Measurements from ENCODE around the gene PTGES2.

The PTGES2 gene

DNA sequence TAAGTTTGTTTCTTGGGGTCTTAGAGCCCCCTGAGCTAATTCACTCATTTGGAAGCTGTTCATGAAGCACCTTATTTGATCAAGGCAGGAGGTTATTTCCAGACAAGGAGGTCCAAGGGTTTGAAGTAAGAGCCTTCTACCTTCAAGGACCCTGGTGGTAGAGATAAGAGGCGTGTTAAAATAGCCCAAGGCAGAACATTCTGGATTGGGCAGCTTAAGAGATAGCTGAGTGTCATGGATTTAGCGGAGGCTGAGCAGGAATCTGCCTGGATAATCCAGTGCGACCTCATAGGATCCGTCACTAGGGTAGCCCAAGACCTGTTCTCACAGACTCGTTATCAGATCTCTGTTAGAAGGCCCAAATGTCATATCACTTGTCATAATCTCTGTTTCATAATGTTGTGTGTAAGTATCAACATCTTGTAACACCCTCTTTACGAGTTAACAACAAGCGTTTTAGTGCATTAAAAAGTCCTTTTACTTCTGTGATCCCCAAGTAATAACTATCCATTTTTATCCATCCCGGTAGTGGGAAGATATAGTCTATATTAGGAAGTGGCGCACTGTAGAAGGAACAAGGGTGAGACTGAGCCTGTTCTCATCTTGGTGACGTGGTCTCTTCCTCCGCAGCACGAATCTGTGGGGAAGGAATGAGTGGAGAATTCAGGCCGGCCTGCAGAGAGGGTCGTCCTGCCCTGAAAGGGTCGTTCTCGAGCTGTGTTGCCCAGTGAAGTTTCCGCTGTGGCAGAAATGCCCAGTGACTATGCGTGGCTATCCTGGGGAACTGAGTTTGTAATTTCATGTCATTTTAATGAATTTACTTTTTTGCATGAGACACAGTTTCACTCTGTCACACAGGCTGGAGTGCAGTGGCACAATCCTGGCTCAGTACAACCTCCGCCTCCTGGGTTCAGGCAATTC, 30.7 kb downstream of the PTGES2 start:
- Histone ChIP-seq H3K27ac (peak overlapping the region in 17 of 21 experiments; percentile 2 to 98 (median 87)), H3K4me3 (no peak overlapping the region)

DNA sequence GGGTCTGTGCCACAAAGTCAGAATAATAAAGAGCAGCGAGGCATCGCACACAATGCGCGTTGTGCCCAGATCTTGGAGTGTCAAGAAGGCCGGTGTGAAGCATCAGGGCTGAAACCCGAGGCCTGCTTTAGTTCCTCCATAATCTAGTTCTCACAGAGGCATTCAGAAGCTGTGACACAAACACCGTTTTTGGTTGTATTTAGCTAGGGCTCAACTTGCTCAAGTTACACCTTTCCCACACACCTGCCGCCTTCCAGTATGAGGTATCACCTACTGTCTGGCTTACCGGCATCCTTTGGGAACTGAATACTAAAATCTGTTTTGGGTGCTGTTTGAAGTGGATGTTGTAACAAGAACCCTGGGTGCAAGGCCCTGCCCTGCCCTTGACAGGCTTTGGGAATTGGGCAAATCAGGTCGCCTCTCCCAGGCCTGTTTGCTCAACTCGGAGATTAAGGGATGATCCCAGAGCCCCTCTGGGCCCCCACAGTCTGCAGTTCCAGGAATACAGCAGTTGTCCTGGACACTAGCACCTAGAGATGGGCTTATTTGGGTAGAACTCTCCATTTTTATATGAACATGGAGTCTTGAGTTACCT, 32.5 kb downstream of the PTGES2 start:
- Histone ChIP-seq H3K4me3 (no peak overlapping the region), H3K27ac (peak overlapping the region in 20 of 21 experiments; percentile 3 to 92 (median 83))

DNA sequence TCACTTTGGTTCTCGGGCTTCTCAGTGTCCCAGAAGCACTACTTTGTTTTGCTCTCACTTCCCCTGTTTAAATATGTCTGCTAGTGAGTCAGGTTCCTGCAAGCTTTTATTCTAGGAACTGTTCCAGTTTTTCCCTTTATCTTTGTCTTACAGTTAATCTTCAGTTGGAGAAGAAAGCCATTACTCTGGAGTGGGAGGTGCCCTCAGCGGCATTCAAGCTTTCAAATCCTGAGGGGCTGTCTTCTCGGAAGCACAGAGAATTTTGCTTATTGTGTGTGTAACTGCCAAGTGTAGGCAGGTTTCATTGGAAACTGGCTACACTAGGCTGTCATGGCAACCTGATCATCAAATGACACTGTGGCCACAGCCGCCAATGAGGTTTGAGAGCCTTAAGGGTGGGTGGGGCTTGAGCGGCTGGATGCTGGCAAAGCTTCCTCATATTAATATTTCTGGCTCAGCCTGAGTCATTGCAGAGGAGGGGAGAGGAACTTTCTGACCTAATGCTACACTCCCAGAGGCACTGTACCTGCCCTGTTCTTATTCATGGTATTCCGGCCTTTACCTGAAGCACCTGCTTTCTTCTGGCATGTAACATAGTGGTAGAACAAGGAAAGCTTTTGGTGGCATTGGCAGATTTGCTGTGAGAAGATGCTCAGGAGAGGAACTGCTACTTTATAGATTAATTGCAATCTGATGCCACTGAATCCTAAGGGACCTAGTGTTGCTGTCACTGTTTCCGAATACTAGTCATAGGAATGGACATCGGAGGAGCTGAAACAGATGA, 33.2 kb downstream of the PTGES2 start:
- Histone ChIP-seq H3K27ac (peak overlapping the region; percentile 47 to 92 (median 85)), H3K4me3 (no peak overlapping the region)

DNA sequence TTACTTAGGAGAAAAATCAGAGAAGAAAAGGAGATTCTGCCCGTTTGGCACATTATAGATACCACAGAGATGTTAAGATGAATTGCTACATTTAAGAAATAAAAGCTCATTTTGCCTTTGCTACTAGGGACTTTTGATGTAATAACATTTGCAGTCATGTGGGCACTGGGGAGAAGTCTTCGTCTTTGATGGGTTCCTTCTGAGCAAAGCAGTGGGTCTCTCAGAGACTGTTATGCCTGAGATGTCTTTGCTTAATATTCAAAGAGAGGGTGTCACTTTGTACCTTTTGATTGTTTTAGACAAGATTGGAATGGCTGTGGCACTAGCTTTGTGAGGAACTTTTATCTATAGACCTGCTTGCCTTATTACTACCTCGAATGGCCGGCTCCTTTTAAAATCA, 34.5 kb downstream of the PTGES2 start:
- H3K27ac ChIP-seq = peak overlapping the region in 19 of 21 experiments; percentile 47 to 92 (median 86)
- H3K4me3 ChIP-seq = no peak overlapping the region

DNA sequence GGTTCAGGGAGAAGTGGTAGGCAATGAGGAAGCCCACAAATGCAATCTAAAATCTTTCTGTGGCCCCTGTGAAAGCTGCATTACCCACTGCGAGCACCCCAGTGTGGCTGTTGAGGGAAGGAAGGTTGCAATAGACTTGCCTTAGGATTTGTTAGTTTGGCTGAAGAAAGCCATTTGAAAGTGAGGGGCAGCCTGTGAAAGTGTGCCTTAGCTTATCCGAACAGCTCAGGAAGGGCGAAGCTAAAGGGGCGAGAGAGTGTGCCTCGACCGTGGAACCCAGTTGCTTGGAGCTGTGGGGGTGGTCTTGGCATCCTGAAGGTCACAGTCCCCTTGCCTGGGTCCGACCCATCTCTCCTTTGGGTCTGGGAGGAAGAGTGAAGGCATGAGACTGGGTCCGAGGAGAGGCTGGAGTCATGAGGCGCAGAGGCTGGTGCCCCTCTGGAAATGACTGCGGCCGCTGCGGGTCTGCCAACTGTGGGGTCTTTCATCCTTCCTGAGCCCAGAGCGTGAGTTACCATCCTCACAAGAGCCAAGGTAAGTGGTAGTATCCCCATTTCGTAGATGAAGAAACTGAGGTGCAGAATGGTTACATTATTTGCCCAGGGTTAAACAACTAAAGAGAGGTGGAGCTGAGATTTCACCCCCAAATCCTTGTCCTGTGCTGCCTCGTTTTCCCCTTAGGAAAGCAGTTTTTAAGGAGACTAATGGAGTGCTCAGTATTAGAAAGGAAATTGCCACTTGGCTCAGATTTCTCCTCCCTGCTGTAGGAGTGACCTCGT, 35.1 kb downstream of the PTGES2 start:
- Histone ChIP-seq H3K4me3 (no peak overlapping the region), H3K27ac (peak overlapping the region in 13 of 21 experiments; percentile 21 to 92 (median 89))

DNA sequence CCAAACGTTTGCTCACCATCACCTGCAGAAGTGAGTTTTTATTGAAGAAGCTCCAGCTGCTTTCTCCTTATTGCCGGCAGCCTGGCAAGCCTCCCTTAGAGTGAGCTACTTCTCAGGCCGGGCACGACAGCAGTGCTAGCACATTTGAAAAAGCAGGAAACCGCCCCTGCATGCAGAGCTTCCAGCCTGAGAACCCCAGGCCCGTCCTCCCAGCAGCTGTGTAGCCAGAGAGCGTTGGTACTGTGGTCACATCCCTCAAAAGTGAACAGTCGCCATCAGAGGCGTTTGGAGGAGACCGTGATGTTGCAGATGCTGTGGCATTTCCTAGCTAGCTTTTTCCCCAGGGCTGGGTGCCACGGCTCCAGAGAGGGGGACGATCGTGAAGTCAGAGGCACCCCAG, 36.0 kb downstream of the PTGES2 start:
- H3K27ac ChIP-seq = peak overlapping the region in 5 of 21 experiments; percentile 21 to 92 (median 89)
- no peak overlapping the region for H3K4me3 ChIP-seq

DNA sequence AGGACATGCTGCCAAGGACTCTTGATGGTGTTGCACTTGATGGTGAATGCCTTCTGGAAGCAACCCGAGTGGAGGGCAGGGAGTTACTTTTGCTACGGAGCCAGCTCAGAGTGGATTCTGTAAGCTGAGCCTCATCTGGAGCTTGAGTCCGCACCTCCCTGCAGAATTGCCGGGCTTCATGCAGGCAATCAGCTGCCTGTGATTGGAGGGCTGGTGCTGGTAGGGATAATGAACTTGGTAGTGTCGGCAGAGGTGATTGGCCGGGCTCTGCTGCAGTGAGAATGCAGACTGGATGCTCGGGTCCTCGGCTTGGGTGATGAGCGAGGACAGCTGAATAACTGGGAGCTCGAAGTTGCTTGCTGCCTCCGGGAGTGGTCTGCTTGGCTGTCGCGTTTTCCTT, 36.4 kb downstream of the PTGES2 start:
- no peak overlapping the region for H3K4me3 ChIP-seq
- H3K27ac ChIP-seq = peak overlapping the region in 1 of 21 experiments; percentile 35

DNA sequence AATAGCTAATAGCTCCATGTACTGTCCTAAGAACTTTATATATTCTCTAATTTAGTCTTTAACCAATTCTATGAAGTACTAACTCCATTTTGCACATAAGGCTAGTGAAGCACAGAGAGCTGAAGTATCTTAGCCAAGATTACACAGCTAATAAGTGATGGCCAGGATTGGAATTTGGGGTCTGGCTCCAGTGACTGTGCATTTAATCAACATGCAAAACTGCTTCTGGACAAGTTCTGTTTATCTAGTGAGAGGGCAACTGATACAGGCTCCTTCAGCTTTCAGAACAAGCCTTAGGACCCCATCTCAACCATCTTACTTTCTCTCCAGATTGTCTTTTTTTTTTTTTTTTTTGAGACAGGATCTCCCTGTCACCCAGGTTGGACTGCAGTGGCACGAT, 38.2 kb downstream of the PTGES2 start:
- H3K27ac ChIP-seq = no peak overlapping the region
- no peak overlapping the region for H3K4me3 ChIP-seq

DNA sequence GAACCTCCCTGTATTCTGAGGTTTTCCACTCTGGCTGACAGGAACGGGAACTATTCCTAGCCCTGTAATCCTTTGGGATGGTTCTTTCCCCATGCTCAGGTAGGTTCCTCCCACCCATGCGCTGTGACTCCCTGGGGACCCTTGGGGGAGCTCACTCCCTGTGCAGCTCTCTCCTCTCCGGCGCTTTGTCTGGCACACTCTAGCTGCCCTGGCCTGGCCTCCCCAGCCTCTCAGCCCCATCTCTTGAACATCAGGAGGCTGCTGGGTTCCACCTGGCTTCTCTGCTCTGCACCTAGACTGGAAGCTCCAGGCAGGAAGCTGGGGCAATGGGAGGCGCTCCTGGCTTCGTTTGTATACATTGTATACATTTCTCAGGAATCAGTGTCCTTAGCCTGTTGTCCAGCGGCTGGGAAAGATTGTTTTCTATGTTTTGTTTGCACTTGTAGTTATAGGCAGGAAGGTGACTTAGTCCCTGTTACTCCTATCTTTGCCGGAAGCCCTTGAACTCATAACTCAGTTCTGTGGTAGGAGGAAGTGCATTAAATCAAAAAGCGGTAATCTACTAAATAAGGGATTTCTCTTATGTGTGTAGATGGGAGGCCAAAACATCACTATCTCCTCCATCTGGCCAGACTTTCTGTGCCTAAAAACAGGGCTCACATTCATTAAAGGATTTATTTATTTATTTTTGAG, 39.1 kb downstream of the PTGES2 start:
- Histone ChIP-seq H3K4me3 (no peak overlapping the region), H3K27ac (peak overlapping the region in 2 of 21 experiments; percentile 5 to 29)

DNA sequence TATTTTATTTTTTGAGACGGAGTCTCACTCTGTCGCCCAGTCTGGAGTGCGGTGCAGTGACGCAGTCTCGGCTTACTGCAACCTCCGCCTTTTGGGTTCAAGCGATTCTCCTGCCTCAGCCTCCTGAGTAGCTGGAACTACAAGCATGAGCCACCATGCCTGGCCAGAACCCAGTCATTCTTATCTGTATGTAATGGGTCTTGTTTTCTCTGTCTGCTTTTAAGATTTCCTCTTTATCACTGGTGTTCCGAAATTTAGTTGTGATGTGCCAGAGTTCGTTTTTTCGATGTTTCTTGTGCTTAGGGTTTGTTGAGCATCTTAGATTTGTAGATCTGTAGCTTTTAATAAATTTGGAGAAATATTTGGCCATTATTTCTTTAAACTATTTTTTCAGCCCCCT, 40.3 kb downstream of the PTGES2 start:
- no peak overlapping the region for H3K27ac ChIP-seq

DNA sequence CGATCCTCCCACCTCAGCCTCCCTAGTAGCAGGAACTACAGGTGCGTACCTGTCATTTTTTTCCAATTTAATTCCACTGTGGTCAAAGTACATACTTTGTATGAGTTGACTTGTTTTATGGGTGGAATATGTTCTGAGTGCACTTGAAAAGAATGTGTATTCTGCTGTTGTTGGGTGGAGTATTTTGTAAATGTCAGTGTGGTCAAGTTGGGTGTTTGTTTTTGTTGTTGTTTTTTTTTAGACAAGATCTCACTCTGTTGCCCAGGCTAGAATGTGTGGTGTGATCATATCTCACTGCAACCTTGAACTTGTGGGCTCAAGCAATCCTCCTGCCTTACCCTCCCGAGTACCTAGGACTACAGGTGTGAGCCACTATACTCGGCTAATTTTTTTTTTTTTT, 41.6 kb downstream of the PTGES2 start:
- no peak overlapping the region for H3K27ac ChIP-seq
- no peak overlapping the region for H3K4me3 ChIP-seq

More for the DNA sequence above, 40.3 kb downstream of the PTGES2 start:
- H3K4me3 ChIP-seq = no peak overlapping the region

DNA sequence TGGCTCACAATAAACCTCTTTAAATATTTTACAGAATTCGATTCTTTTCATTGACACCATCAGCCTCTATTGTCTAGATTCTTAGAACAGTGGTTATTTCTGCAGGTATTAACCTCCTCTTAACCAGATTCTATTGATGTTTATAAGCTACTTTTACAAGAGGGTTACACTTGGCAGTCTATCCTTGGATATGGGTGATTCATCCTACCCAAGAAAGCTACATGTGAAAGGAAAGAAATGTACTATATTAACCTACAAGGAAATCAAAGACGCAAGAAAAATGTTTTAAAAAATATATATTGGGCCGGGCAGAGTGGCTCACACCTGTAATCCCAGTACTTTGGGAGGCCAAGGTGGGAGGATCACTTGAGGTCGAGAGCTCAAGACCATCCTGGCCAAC, 42.8 kb downstream of the PTGES2 start:
- H3K4me3 ChIP-seq = no peak overlapping the region
- no peak overlapping the region for H3K27ac ChIP-seq

DNA sequence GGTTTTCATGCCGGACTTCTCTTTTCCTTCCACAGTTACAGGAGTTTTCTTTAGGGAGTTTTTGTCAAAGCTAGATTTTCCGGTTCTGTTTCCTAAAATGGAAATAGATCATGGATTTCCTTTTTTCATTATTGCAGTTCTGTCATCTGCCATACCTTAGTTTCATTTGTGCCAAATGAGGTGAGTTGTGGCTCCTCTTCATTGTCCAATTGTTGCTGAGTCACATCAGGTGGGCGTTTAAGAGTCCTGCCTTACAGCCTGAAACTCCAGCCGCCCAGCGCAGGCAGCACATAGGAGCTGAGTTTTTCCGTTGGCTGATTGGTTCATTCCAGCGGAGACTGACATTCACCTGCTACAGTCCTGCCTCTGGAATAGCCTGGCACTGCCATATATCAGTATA, 45.4 kb downstream of the PTGES2 start:
- H3K4me3 ChIP-seq = no peak overlapping the region
- peak overlapping the region in 18 of 21 experiments; percentile 14 to 76 (median 60) for H3K27ac ChIP-seq

DNA sequence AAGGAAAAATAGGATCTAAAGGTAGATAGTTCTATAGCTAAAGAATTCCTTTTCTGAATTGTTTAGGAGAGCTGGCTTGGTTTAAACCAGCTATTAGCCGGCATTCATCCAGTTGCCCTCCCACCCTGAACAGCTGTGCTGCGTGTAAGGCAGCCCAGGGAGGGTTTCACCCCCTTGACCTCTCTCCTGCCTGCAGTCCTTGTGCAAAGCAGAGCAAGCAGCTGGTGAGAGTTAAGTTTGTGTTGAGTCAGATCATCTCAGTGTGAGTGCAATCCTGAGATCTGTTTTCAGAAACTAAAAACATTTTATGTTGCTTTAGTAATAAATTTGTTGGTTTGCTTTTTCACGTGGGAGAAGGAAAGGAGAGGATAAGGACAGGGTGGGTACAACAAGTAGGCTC, 46.5 kb downstream of the PTGES2 start:
- Histone ChIP-seq H3K27ac (peak overlapping the region in 20 of 21 experiments; percentile 14 to 76 (median 60)), H3K4me3 (no peak overlapping the region)

DNA sequence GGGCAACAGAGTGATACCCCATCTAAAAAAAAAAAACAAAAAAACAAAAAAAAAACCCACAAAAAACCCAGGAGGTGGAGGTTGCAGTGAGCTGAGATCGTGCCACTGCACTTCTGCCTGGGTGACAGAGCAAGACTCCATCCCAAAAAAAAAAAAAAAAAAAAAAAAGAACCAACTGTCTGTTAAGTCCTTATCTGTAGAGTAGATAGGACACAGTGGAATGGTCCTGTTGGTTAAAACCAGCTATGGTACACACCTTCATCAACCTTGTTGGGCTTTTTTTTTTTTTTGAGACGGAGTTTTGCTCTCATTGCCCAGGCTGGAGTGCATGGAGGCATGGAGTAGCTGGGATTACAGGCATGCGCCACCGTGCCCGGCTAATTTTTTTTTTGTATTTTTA, 47.3 kb downstream of the PTGES2 start:
- Histone ChIP-seq H3K27ac (peak overlapping the region in 6 of 21 experiments; percentile 27 to 76 (median 56)), H3K4me3 (no peak overlapping the region)

DNA sequence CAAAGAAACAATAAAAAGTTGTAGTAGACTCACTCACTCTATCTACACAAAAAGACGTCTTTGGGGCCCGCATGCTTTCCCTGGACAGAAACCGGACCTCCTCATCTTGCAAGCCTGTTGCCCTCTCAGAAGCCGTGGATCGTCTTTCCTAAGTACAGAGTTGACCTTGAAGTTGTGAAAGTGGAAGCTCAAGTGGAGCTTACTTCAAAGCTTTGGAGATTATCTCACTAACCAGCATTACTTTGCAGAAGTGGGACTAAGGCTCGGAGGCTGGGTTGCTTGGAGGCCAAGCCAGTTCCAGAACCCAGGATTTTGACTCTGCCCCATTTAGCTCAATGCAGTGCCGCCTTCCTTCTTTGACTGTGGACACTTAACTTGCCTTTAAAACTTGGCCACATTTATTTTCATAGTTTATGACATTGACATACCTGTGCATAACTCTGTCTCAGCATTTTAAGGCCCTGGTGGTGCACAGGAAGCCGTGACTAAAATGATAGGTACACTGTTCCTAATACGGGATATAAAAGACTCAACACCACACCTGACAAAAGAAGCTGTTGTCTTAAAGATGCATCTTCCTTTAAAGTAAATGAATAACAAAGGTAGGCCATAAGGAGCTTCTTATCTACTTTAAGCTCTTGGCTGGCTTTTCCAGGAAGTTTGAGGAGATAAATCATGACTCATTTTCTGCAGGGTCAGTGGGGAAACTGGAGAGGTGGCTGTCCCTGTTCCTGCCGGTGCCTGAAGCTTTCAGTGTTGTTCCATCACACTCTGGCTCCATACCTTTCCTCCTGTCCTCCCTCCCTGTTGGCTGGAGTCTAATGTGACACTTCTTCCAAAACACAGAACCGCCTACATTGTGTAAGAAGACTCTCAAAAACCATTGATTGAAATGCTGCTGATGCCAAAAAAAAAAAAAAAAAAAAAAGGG, 48.8 kb downstream of the PTGES2 start:
- H3K4me3 ChIP-seq = no peak overlapping the region
- peak overlapping the region in 17 of 21 experiments; percentile 1 to 70 (median 41) for H3K27ac ChIP-seq

DNA sequence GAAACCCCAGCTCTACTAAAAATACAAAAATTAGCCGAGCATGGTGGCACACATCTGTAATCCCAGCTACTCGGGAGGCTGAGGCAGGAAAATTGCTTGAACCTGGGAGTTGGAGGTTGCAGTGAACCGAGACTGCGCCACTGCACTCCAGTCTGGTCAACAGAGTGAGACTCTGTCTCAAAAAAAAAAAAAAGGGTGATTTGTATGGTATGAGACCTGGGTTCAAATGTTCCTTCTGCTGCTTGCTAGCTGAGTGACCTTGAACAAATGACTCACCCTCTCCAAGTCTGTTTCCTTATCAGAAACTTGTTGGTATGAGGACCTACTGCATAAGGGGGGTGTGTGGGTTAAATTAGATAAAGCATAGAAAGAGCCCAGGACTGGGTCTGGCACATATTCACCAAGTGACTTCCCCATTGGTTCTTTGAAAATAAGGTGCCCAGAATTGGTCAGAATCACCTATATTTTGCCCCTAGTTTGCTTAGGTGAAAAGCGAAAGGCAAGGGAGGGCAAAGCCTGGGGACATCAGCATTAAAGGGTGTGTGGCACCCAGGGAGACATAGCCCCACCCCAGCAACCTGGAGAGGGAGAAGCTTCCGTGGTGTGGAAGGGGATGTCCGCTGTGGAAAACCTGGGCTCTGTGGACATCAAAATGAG, 49.6 kb downstream of the PTGES2 start:
- Histone ChIP-seq H3K27ac (peak overlapping the region in 18 of 21 experiments; percentile 1 to 70 (median 34)), H3K4me3 (no peak overlapping the region)
